Adipocyte (in vitro differentiated cells): ENCODE measurements around the gene RTN4RL1.

ENCODE experiments used
- DNase-seq: peaks from one replicate; pipeline ENCODE4 v3.0.0-alpha.2; 2015; ENCODE audit warnings: low read depth
- H3K27me3 ChIP-seq: replicated peaks from 2 replicates; pipeline ENCODE4 v1.7.0; 2013; ENCODE audit warnings: mild to moderate bottlenecking, low read length, moderate library complexity; ENCODE audit not compliant: control insufficient read depth, insufficient read depth
- H3K36me3 ChIP-seq: 2 replicates; pipeline ENCODE4 v1.7.0; 2013; ENCODE audit warnings: low read length, mild to moderate bottlenecking, moderate library complexity; ENCODE audit not compliant: control insufficient read depth, insufficient read depth, severe bottlenecking
- H3K4me1 ChIP-seq: 2 replicates; pipeline ENCODE4 v1.7.0; 2013; ENCODE audit warnings: mild to moderate bottlenecking, low read length, moderate library complexity; ENCODE audit not compliant: control insufficient read depth, insufficient read depth
- H3K4me3 ChIP-seq: 2 replicates; pipeline ENCODE4 v1.7.0; 2013; ENCODE audit warnings: mild to moderate bottlenecking, low read length, moderate library complexity
- H3K9ac ChIP-seq: 2 replicates; pipeline ENCODE4 v1.7.0; 2013; ENCODE audit warnings: mild to moderate bottlenecking, low read length, moderate library complexity
- H3K9me3 ChIP-seq: 2 replicates; pipeline ENCODE4 v1.7.0; 2013; ENCODE audit warnings: mild to moderate bottlenecking, low read length, moderate library complexity; ENCODE audit not compliant: control insufficient read depth

Gene RTN4RL1

GRCh38 chr17:1939981-1940809 lies 84.9 kb downstream of the RTN4RL1 start:
- Histone ChIP-seq H3K27me3 (peaks cover 12% of the 10 kb centered on the region), H3K4me3 (no peak overlapping the region), H3K4me1 (no peaks in the 10 kb centered on the region), H3K36me3 (peaks cover 8% of the 10 kb centered on the region), H3K9me3 (no peaks in the 10 kb centered on the region), H3K9ac (no peak overlapping the region)
- DNase-seq: no peak

GRCh38 chr17:1937461-1937860 lies 87.7 kb downstream of the RTN4RL1 start:
- H3K27me3 ChIP-seq: peaks cover 20% of the 10 kb centered on the region

GRCh38 chr17:1936766-1937165 lies 88.4 kb downstream of the RTN4RL1 start:
- H3K27me3 ChIP-seq: peaks cover 17% of the 10 kb centered on the region
- no peaks in the 10 kb centered on the region for H3K9me3 ChIP-seq
- H3K4me1 ChIP-seq: no peaks in the 10 kb centered on the region
- DNase-seq: no peak
- no peak overlapping the region for H3K9ac ChIP-seq
- peaks cover 8% of the 10 kb centered on the region for H3K36me3 ChIP-seq
- H3K4me3 ChIP-seq: no peak overlapping the region

More at GRCh38 chr17:1937461-1937860, 87.7 kb downstream of the RTN4RL1 start:
- H3K9ac ChIP-seq: no peak overlapping the region
- no peak for DNase-seq
- no peaks in the 10 kb centered on the region for H3K9me3 ChIP-seq
- H3K4me1 ChIP-seq: no peaks in the 10 kb centered on the region
- peaks cover 8% of the 10 kb centered on the region for H3K36me3 ChIP-seq
- H3K4me3 ChIP-seq: no peak overlapping the region

GRCh38 chr17:1934901-1935300 lies 90.2 kb downstream of the RTN4RL1 start:
- H3K36me3 ChIP-seq: peaks cover 8% of the 10 kb centered on the region
- no peak overlapping the region for H3K4me3 ChIP-seq

GRCh38 chr17:1933875-1934715 lies 91.0 kb downstream of the RTN4RL1 start:
- no peak for DNase-seq
- H3K4me3 ChIP-seq: no peak overlapping the region

More at GRCh38 chr17:1934901-1935300, 90.2 kb downstream of the RTN4RL1 start:
- H3K4me1 ChIP-seq: no peaks in the 10 kb centered on the region
- peaks cover 24% of the 10 kb centered on the region for H3K27me3 ChIP-seq
- H3K9ac ChIP-seq: no peak overlapping the region
- no peaks in the 10 kb centered on the region for H3K9me3 ChIP-seq
- no peak for DNase-seq

GRCh38 chr17:1931844-1932579 lies 93.1 kb downstream of the RTN4RL1 start:
- H3K36me3 ChIP-seq: peaks cover 8% of the 10 kb centered on the region
- H3K4me3 ChIP-seq: no peak overlapping the region
- no peaks in the 10 kb centered on the region for H3K9me3 ChIP-seq
- no peaks in the 10 kb centered on the region for H3K4me1 ChIP-seq
- DNase-seq: no peak
- peaks cover 35% of the 10 kb centered on the region for H3K27me3 ChIP-seq
- H3K9ac ChIP-seq: no peak overlapping the region

More at GRCh38 chr17:1933875-1934715, 91.0 kb downstream of the RTN4RL1 start:
- Histone ChIP-seq H3K36me3 (peaks cover 8% of the 10 kb centered on the region), H3K9ac (no peak overlapping the region), H3K9me3 (no peaks in the 10 kb centered on the region), H3K27me3 (peaks cover 24% of the 10 kb centered on the region), H3K4me1 (no peaks in the 10 kb centered on the region)

- H3K4me1 ChIP-seq: no peaks in the 10 kb centered on the region
- no peaks in the 10 kb centered on the region for H3K36me3 ChIP-seq
- H3K9me3 ChIP-seq: no peaks in the 10 kb centered on the region
- no peak for DNase-seq
- no peak overlapping the region for H3K9ac ChIP-seq
- peaks cover 40% of the 10 kb centered on the region for H3K27me3 ChIP-seq
- H3K4me3 ChIP-seq: no peak overlapping the region
Observed at GRCh38 chr17:1930337-1930645, 94.8 kb downstream of the RTN4RL1 start.

- peaks cover 36% of the 10 kb centered on the region for H3K27me3 ChIP-seq
- H3K4me3 ChIP-seq: no peak overlapping the region
- no peaks in the 10 kb centered on the region for H3K36me3 ChIP-seq
- H3K4me1 ChIP-seq: no peaks in the 10 kb centered on the region
- no peaks in the 10 kb centered on the region for H3K9me3 ChIP-seq
- no peak overlapping the region for H3K9ac ChIP-seq
- DNase-seq: no peak
Observed at GRCh38 chr17:1928976-1929375, 96.2 kb downstream of the RTN4RL1 start.

GRCh38 chr17:1920948-1921351 lies 104.2 kb downstream of the RTN4RL1 start:
- Histone ChIP-seq H3K4me3 (no peak overlapping the region), H3K9me3 (no peaks in the 10 kb centered on the region), H3K27me3 (peaks cover 28% of the 10 kb centered on the region), H3K36me3 (no peaks in the 10 kb centered on the region), H3K4me1 (no peaks in the 10 kb centered on the region), H3K9ac (no peak overlapping the region)
- DNase-seq: no peak

- Histone ChIP-seq H3K4me1 (no peaks in the 10 kb centered on the region), H3K9ac (no peak overlapping the region), H3K4me3 (no peak overlapping the region), H3K27me3 (peaks cover 43% of the 10 kb centered on the region), H3K9me3 (no peaks in the 10 kb centered on the region), H3K36me3 (no peaks in the 10 kb centered on the region)
- DNase-seq: no peak
Observed at GRCh38 chr17:1919201-1919600, 105.9 kb downstream of the RTN4RL1 start.
